G401 (cell line): ENCODE measurements around the gene ADH1B. TPM values are rescaled to one million over a fixed set of nuclear protein-coding genes. Genes with fewer than 3 reads are reported as not detected.
A peak's percentile ranks its signal among the peaks of the same experiment; 100 is the strongest.
"Not testable (repeated sequence)": the region's sequence is repeated elsewhere in the genome, so short reads cannot be mapped to it uniquely, and the experiment has no call there.

ENCODE experiments used
- DNase-seq: peaks from one replicate; pipeline ENCODE4 v3.0.0-alpha.2; 2015; ENCODE audit warnings: low spot score
- in situ Hi-C: cut with HindIII; loops from 2 replicates; pipeline ENCODE4 v1.10.0; 2016; ENCODE audit warnings: low sequenced_read_pairs, mixed read lengths
- total RNA-seq: library from RNA; depleted of rRNA; stranded (reverse); fragments of >200 nt; shearing (Covaris generic); gene quantifications from 2 replicates; pipeline ENCODE4 v1.2.3, GENCODE V29; 2014

The ADH1B gene
- total RNA-seq, 1 experiment from 2014 or later, result not detected

DNA sequence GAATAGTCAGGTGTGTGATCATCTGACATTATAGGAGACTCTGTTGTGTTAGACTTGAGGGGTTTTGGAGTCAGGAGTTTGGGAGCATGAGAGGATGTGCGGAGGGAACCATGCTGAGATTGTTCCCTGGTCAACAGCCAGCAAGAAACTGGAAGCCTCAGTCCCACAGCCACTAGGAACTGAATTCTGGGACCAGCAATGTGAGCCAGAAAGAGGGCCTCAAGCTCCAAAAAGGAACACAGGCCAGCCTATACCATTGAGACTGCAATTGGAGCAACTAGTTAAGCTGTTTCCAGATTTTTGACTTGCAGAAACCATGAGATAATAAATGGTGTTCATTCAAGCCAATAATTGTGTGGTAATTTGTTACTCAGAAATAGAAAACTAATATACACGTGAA, 8.7 kb upstream of the ADH1B start:
- in situ Hi-C loops, result no loop called here

GRCh38 chr4:99324979-99325378, 3.8 kb upstream of the ADH1B start:
- in situ Hi-C loops, result no loop called here
- DNase-seq, result peak; percentile 53

More for the DNA sequence above, 8.7 kb upstream of the ADH1B start:
- no peak for DNase-seq

GRCh38 chr4:99324361-99324760, 3.2 kb upstream of the ADH1B start:
- peak; percentile 2 for DNase-seq
- in situ Hi-C loops, result no loop called here

DNA sequence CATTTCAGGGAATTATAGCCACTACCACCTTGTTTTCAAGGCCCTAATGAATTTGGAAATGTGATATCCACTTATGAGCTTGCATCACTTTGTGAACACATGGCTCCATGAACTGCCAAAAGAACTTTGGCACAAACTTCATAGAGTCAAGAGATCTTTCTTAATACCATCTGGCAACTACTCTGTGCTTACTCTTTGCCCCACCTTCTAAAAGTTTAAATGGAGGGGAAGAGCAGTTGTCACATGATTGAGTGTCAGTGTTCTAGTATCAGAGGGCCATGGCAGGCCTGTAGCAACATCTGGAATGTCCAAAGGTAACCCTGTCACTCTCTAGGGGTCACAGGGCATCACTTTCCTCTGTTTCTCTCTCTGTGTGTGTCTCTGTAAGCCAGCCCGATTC, 2.6 kb upstream of the ADH1B start:
- in situ Hi-C loops, result no loop called here
- DNase-seq, result no peak

DNA sequence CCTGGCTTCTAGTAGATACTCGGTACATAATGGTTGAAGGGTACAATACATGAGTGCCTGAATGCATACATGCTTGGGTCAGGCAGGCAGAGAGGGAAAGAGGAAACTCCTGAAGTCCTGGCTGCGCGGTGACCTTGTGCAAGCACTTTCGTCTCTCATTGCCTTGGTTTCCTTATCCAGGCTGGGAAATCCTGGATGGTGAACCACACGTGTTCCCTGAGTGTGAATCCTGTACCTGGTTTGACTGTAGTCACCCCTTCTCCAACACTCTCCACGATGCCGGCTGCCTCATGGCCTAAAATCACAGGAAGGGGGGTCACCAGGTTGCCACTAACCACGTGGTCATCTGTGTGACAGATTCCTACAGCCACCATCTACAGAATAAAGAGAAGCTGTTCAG, 3.4 kb downstream of the ADH1B start:
- in situ Hi-C loops, DNase-seq: not testable (repeated sequence)

GRCh38 chr4:99317354-99317753, 3.8 kb downstream of the ADH1B start:
- DNase-seq, result no peak
- in situ Hi-C loops, result no loop called here

- in situ Hi-C loops, result no loop called here
- DNase-seq, result no peak
These were observed 5.4 kb downstream of the ADH1B start for GRCh38 chr4:99315839-99316238.

GRCh38 chr4:99314211-99314610, 7.0 kb downstream of the ADH1B start:
- in situ Hi-C loops, result no loop called here
- DNase-seq, result no peak

DNA sequence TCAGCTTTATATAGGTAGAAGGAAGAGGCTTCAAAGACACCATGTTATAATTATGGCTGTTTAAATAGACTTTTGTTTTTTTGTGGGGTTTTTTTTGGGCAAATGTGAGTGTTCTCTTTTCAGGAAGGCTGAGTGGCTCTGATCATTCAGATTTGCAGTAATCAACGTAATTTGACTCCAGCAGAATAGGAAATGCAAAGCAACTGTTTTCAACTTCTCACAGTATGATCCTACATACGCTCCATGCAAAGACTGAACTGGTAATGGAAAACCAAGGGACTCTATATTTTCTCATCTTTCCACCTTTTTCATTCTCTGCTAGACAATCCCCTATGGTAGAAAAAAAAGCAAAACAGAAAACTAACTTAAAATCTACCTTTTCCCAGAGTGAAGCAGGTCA, 10.8 kb downstream of the ADH1B start:
- no peak for DNase-seq
- in situ Hi-C loops, result no loop called here

DNA sequence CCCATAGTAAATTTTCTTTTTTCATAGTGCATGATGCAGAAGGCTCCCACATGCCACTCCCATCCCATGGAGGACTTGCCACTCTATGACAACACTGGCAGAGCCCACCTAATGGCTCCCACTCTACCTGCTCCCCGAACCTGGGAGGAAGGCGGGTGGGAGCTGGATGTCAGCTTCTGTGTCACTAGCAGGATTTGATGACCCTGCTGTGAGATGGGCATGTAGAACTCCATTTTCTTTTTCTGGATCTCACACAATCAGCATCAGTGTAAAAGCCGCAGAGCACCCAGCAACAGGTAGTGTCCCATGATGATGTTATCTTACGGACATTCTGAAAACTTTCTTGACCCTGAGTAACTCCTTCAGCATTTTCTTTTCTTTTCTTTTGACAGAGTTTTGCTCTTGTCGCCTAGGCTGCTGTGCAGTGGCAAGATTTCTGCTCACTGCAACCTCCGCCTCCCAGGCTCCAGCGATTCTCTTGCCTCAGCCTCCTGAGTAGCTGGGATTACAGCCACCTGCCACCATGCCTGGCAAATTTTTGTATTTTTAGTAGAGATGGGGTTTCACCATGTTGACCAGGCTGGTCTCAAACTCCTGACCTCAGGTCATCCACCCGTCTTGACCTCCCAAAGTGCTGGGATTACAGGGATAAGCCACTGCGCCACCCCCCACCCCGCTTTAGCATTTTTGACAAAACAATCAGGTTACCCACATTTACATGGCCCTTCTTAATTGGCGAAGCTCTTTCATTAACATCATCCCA, 15.4 kb downstream of the ADH1B start:
- in situ Hi-C loops, result no loop called here
- no peak for DNase-seq

DNA sequence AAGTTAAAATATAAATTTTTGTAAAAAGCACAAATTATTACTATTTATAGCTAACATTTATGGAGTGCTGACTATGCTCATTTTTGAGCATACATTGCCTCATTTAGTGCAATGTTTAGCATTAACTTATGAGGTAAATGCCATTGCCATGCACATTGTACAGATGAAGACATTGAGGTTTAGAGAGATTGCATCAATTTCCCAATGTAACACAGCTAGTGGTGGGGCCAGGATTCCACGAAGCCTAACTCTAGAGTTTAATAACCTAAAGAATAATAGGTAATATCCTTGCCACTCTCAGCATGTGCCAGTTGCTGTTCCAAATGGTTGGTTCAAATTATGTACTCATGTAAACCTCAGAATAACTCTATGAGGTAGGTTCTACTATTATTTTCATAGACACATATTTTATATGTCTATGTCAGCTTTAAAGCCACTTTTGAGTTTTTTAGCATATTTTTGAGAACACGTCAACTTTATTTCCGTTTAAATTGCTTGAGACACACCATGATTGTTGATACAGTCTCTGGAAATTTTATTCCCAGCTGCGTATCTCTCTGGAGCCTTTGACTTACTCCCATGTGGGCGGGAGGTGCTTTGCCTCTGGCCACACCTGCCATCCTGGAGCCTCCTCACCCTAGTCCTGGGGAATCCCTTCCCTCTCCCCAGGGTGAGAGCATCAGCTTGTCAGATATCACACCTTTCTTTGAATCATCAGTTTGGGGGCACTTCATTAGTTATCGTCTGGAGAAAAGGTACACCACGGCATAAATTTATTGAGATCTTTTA, 19.6 kb downstream of the ADH1B start:
- in situ Hi-C loops, result no loop called here
- DNase-seq, result no peak

- in situ Hi-C loops, result no loop called here
- DNase-seq, result peak; percentile 36
These were observed 20.3 kb downstream of the ADH1B start for GRCh38 chr4:99300934-99301333.

DNA sequence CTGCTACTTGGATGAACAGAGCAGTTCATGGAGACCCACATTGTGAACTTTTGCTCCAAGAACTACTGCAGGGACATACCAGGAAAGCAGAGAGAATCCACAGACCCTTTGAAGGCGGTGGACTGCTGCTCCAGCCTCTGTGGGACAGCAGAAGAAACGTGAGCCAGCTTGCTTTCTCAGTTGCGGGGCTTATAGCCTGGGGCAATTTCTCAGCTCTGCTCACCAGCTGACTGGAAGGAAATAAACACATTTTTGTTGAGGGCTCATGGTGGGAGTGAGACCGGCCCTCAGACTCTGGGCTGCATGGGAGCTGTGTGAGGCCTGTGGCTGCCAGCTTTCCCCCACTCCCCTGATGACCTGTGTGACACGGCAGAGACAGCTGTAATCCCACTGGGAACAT, 27.8 kb downstream of the ADH1B start:
- in situ Hi-C loops, result loop anchor here (10.0 kb wide), 1 partner anchor 91 kb away; no protein-coding TSS in a partner anchor

GRCh38 chr4:99290848-99291786, 30.1 kb downstream of the ADH1B start, which contains the start of gene ADH1A:
TSS of gene ADH1A (minus strand) at chr4:99290985. CDS start at chr4:99290914, 71 bp downstream.
- no peak for DNase-seq
- in situ Hi-C loops, result loop anchor here (10.0 kb wide), 1 partner anchor 94 kb away; no protein-coding TSS in a partner anchor

More for the DNA sequence above, 27.8 kb downstream of the ADH1B start:
- no peak for DNase-seq

DNA sequence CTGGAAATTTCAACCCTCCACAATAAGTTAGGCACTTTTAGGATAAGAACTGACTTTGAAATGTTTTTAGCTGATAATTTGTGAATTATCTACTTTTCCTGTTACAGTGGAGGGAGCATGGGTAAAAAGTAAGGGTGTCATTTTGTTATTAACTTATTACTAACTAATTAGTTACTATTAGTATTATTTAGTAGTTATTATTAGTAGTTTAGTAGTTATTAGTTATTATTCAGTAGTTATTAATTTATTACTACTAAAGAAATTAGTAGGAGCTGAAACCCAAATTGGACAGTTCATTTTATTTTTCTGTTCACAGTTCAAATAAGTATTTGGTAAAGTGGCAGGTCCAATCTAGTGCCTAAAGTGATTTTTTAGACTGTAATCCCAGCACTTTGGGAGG, 35.8 kb downstream of the ADH1B start:
- no peak for DNase-seq
- in situ Hi-C loops, result no loop called here

DNA sequence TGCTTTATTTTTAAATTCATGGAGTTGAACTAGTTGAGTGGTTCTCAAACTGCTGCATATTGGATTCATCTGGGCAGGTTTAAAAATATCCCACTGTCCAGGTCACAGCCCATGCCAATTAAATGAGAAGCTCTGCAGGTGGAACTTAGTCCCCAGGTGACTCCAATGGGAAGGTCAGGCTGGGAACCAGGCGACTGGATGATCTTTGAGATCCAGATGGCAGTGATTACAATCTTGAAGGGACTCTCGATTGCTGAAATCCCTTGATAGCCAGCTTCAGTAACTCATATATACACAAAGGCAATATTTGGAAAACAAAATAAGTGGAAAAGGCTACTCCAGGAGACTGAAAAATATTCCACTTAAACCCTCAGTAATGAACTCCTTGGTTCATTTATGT, 38.5 kb downstream of the ADH1B start:
- DNase-seq, result no peak
- in situ Hi-C loops, result no loop called here

- in situ Hi-C loops, result no loop called here
- DNase-seq, result no peak
These were observed 39.9 kb downstream of the ADH1B start for GRCh38 chr4:99281261-99281660.

DNA sequence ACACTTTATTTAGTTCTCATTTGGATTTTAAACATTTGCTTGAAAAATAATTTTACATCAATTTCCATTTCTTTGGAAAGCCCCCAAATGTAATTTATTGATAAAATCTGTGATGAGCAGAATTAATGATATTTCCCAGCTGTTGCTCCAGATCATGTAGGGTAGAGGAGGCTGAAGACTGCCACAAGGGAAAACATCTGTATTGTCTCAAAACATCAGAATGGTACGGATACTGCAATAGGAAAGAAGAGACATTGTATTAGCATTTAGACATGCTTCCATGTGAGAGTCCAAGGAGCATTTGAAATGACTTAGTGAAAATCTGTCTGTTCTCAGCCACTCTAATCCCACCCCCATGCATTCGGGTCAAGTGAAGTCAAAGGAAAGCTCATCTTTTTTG, 44.8 kb downstream of the ADH1B start:
- in situ Hi-C loops, result no loop called here

DNA sequence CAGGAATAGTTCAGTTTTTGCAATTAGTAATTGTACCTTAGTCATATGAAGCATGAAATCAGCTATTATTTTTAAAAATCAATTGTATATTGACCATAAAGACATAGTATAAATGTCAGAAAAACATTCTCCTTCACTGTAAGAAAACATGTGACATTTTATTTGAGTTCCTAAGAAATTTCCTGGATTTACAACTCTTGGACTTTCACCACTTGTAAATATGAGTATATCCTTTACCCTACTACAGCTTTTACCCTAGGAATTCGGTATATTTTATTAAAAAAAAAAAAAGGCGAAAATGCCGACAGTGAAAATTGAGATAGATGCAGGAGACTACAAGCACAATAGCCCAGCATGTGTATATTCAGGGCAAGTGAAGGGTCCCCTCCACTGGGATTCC, 45.3 kb downstream of the ADH1B start:
- in situ Hi-C loops, result no loop called here
- DNase-seq, result no peak

More for the DNA sequence above, 44.8 kb downstream of the ADH1B start:
- no peak for DNase-seq
